CD4-positive, alpha-beta T cell treated with Interferon alpha-2 for 1 hour (primary cell): Measurements from ENCODE around the gene GPATCH2.

Source experiments
- DNase-seq, 2 donors: peaks; one replicate each; pipeline ENCODE4 v3.0.0-alpha.2; 2020 to 2022

Gene GPATCH2

GRCh38 chr1:217577336-217577735 lies 53.6 kb downstream of the GPATCH2 start:
- no peak for DNase-seq

GRCh38 chr1:217574265-217574949 lies 56.5 kb downstream of the GPATCH2 start:
- no peak for DNase-seq

GRCh38 chr1:217569021-217569420 lies 61.9 kb downstream of the GPATCH2 start:
- DNase-seq: no peak

DNA sequence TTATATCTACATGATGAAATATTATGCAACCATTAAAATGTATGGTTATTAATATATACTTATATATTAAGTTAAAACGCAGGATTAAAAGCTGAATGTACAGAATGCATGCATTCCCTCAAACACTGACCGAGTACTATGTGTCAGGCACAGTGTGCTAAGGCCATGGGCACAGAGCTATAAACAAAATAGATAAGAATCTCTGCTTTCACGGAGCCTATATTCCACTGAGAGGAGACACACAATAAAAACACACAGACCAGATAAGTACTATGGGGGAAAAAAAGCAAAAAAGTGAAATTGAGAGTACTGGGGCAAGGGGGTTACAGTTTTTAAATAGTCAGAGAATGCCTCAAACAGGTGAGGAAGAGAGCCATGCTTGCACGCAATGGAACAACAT lies 62.7 kb downstream of the GPATCH2 start:
- DNase-seq: no peak

DNA sequence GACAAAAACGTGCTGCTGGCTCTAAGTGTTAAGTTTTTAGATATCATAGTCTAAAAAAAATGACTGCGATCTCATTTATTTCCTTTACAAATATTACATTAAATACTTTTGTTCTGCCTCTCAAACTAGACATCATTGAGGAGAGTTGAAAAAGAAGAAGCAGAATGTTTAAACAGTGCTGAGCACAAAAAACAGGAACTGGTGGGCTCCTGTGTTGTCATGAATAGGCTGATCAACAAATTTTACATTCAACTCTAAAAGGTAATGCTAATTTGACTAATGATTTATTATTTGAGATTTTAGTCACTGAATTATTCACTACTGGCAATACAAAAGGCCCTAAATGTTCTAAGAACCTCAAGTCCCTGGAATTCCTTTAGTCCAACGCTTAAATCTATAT lies 66.1 kb downstream of the GPATCH2 start:
- no peak for DNase-seq

DNA sequence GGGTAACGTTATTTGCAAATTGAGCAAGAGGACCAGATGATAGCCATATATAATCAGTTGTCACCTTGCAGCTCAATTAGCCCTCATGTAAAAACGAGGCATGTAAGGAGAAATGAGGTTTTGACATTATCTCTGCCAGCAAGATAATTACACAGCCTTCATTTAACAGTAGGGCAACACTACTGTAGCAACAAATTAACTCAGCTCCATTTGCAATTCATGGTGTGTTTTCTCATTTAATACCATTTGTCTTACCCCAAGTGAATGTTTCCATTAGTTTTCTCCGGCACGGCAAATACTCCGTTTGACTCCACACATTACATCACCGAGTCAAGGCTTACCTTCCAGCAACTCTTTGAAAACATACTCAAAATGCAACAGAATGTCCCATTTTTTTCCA lies 66.7 kb downstream of the GPATCH2 start:
- DNase-seq: no peak

DNA sequence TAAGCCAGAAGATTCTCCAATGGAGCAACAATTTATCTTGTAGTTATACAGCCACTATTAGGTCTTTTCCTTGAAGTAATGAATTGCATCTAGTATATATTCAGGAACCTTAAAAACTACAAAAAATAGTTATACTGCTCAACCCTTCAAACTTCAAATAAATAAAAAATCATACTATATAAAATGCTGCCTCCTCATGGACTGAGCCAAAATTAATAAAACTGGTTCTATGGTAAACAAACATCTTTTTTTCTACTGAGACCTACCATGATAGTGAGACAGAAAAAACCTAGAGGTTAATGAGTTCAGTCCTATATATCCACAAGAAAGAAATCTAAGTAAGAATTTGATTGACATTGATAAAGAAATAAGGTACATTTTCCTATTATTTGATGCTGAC lies 67.7 kb downstream of the GPATCH2 start:
- DNase-seq: no peak

GRCh38 chr1:217562229-217562878 lies 68.5 kb downstream of the GPATCH2 start:
- DNase-seq: no peak

DNA sequence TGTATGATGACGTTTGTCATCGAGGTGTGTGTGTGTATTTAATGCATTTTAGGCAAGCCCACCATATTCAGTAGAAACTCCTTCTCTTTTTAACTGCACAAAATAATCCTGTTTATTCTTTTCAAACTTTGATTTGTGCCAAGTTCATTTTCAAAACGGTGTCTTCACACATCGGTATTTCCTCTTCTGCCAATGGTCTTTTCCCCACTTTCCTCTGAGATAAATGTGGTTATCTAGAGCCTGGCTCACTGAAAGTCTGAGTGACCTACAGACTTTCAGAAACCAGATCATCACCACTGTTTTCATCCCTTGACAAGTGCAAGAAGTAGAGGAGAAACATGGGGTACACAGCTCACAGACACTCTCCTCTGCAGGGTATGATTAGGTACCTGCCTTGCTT lies 69.4 kb downstream of the GPATCH2 start:
- DNase-seq: no peak

DNA sequence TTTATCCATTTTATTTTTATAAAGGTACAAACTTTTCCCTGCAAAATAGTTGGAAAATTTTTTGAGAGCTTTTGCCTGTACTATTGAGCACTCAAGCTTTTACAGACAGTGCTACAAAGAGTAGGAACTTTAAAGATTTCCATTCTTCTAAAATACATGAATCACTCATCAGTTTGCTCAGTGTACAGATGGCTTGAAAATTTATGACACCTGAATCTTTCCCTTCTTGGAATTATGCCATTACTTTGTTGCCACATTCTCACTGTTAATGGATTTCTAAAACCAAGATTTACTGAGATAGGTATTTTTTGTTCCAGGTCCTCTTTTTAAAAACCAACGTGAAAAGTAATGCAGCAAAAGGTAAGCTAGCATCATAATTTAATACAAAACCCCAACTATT lies 76.0 kb downstream of the GPATCH2 start:
- no peak for DNase-seq

GRCh38 chr1:217553949-217554509 lies 76.9 kb downstream of the GPATCH2 start:
- DNase-seq: no peak

DNA sequence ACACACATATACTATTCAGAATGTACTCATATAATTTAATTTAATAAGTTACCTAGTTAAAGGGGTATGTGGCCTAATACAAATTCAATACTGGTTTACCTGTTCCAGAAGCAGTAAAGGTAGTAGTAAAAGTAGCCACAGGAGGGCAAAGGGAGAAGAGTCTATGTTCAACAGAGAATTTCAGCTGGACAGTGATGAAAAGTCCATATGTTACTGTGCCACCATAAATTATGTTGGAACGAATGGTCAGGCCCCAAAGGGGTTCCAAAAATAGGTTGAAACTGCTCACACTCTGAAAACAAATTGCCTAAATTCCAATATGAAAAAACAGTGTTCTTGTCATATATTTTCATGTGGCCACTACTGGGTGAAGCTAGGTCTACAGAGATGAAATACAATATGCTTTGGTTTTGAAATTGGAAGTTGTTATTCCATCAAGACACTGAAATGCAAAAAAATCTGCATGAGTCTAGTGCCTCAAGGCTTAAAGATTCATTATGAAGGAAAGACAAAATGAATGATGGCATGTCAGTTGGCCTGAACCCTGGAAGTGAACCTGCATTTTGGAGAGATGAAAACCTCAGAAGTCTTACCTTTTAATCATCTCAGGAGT lies 78.4 kb downstream of the GPATCH2 start:
- DNase-seq: no peak

GRCh38 chr1:217542837-217543236 lies 88.1 kb downstream of the GPATCH2 start:
- DNase-seq: no peak

GRCh38 chr1:217542136-217542777 lies 88.6 kb downstream of the GPATCH2 start:
- no peak for DNase-seq

GRCh38 chr1:217540321-217540720 lies 90.6 kb downstream of the GPATCH2 start:
- DNase-seq: no peak

- no peak for DNase-seq
These were observed 91.4 kb downstream of the GPATCH2 start for GRCh38 chr1:217539510-217539909.

GRCh38 chr1:217535601-217536377 lies 95.1 kb downstream of the GPATCH2 start:
- DNase-seq: no peak

DNA sequence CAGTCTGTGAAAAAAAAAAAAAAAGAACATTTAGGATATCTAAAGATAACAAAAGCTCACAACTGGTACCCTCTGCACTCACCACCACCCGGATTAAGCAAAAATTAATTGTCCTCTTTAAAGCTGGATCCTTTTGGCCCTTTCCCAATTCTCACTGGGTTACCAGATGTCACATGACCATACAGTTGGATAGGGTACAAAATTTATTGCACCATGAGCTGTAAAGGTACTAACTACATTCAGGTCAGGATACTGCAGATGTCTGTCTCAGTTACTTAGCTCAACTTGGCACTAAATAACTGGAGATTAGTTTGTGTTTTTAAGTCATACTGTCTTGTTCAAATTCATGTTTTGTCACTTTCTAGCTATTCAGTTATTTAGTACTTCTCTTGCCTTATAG lies 96.3 kb downstream of the GPATCH2 start:
- no peak for DNase-seq

- DNase-seq: no peak
These were observed 102.6 kb downstream of the GPATCH2 start for GRCh38 chr1:217528271-217528670.

DNA sequence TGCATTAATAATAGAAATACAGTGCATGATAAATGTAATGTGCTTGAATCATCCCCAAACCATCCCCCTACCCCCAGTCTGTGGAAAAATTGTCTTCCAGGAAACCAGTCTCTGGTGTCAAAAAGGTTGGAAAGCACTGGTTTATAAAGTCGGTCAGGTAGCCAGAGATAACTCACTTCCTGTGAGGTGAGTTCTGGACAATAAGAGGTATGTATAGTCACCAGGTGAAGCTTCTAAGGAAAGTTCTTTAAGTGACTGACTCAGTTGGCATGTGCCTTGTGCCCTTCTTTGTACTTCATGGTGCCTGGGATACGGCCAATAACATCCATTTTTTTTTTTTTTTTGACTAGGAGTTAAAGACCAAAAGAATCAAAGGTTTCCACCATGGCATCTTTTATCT lies 103.7 kb downstream of the GPATCH2 start:
- DNase-seq: no peak

- no peak for DNase-seq
These were observed 104.3 kb downstream of the GPATCH2 start for GRCh38 chr1:217526636-217527035.

- no peak for DNase-seq
These were observed 105.0 kb downstream of the GPATCH2 start for GRCh38 chr1:217525773-217526490.
